Ramos (cell line): Measurements from ENCODE around the gene CLCF1.

Source experiments
- in situ Hi-C: fragments of 300-500 bp; cut with MboI; formaldehyde crosslinking; loops from one replicate; pipeline ENCODE4 v1.14.3; 2022; ENCODE audit warnings: low sequenced_read_pairs; ENCODE audit not compliant: unreplicated experiment

The CLCF1 gene

GRCh38 chr11:67372993-67373647 is at the start of gene CLCF1:
Gene CLCF1, minus strand, starts transcription at chr11:67373598. Its CDS starts 59 bp downstream, at chr11:67373539.
- in situ Hi-C loops = no loop called here

- in situ Hi-C loops = no loop called here
These were observed 49.5 kb upstream of the CLCF1 start for GRCh38 chr11:67422891-67423290.

GRCh38 chr11:67421430-67422031 is 48.1 kb upstream of the CLCF1 start:
- in situ Hi-C loops = no loop called here

- in situ Hi-C loops = no loop called here
These were observed 47.4 kb upstream of the CLCF1 start for GRCh38 chr11:67420646-67421429.

- in situ Hi-C loops = no loop called here
These were observed 46.8 kb upstream of the CLCF1 start for GRCh38 chr11:67420147-67420645.

- in situ Hi-C loops = no loop called here
These were observed 46.1 kb upstream of the CLCF1 start for GRCh38 chr11:67419325-67420049.

- in situ Hi-C loops = no loop called here
These were observed 45.3 kb upstream of the CLCF1 start for GRCh38 chr11:67418476-67419281.

GRCh38 chr11:67417425-67417824 is 44.0 kb upstream of the CLCF1 start:
- in situ Hi-C loops = no loop called here

GRCh38 chr11:67416416-67417335 is 43.3 kb upstream of the CLCF1 start:
- in situ Hi-C loops = no loop called here

- in situ Hi-C loops = no loop called here
These were observed 42.3 kb upstream of the CLCF1 start, which contains the start of gene CARNS1 for GRCh38 chr11:67415501-67416304. Gene CARNS1, plus strand, starts transcription at chr11:67415678. Its CDS starts 522 bp downstream, at chr11:67416200.

- in situ Hi-C loops = no loop called here
These were observed 40.0 kb upstream of the CLCF1 start for GRCh38 chr11:67413266-67413849.

- in situ Hi-C loops = no loop called here
These were observed 39.2 kb upstream of the CLCF1 start for GRCh38 chr11:67412495-67413179.

- in situ Hi-C loops = no loop called here
These were observed 38.4 kb upstream of the CLCF1 start for GRCh38 chr11:67411785-67412152.

- in situ Hi-C loops = no loop called here
These were observed 37.8 kb upstream of the CLCF1 start for GRCh38 chr11:67410984-67411784.

- in situ Hi-C loops = no loop called here
These were observed 37.0 kb upstream of the CLCF1 start for GRCh38 chr11:67410369-67410831.
